MM.1S (cell line): ENCODE data around the gene PTPN20.

Experiments
- DNase-seq: peaks from one replicate; pipeline ENCODE4 v3.0.0-alpha.2; 2015
- H2AFZ ChIP-seq: fragments of 300-600 bp; sonication (generic); 2 replicates; pipeline ENCODE4 v1.6.0; 2016; ENCODE audit warnings: antibody characterized with exemption, low read length
- H3F3A ChIP-seq: fragments of 300-600 bp; sonication (generic); 2 replicates; pipeline ENCODE4 v1.6.1; 2016; ENCODE audit warnings: mild to moderate bottlenecking, antibody characterized with exemption, low read length, moderate library complexity, mixed read lengths; ENCODE audit not compliant: insufficient read depth
- H3K27ac ChIP-seq: fragments of 300-600 bp; sonication (generic); 2 replicates; pipeline ENCODE4 v1.5.1; 2016; ENCODE audit warnings: mild to moderate bottlenecking, low read length
- H3K27me3 ChIP-seq: fragments of 300-600 bp; sonication (generic); replicated peaks from 2 replicates; pipeline ENCODE4 v1.6.0; 2016; ENCODE audit warnings: low read length; ENCODE audit not compliant: insufficient read depth
- H3K36me3 ChIP-seq: fragments of 300-600 bp; sonication (generic); replicated peaks from 2 replicates; pipeline ENCODE4 v1.6.1; 2016; ENCODE audit warnings: mild to moderate bottlenecking, low read length, mixed read lengths; ENCODE audit not compliant: insufficient read depth
- H3K4me1 ChIP-seq: fragments of 300-600 bp; sonication (generic); 2 replicates; pipeline ENCODE4 v1.6.1; 2016; ENCODE audit warnings: low read length, mixed read lengths
- H3K4me2 ChIP-seq: fragments of 300-600 bp; sonication (generic); 2 replicates; pipeline ENCODE4 v1.6.0; 2016; ENCODE audit warnings: low read depth, low read length
- H3K4me3 ChIP-seq: fragments of 300-600 bp; sonication (generic); 2 replicates; pipeline ENCODE4 v1.5.1; 2016; ENCODE audit warnings: low read length, mixed read lengths
- H3K79me2 ChIP-seq: fragments of 300-600 bp; sonication (generic); 2 replicates; pipeline ENCODE4 v1.6.1; 2016; ENCODE audit warnings: mixed run types, low read length, mixed read lengths
- H3K9ac ChIP-seq: fragments of 300-600 bp; sonication (generic); 2 replicates; pipeline ENCODE4 v1.6.1; 2016; ENCODE audit warnings: low read length, mixed read lengths
- H3K9me2 ChIP-seq: fragments of 300-600 bp; sonication (generic); replicated peaks from 2 replicates; pipeline ENCODE4 v1.6.1; 2016; ENCODE audit warnings: mild to moderate bottlenecking, low read length, mixed read lengths; ENCODE audit not compliant: insufficient read depth
- H3K9me3 ChIP-seq: fragments of 300-600 bp; sonication (generic); replicated peaks from 2 replicates; pipeline ENCODE4 v1.6.1; 2016; ENCODE audit warnings: mild to moderate bottlenecking, low read length, mixed read lengths; ENCODE audit not compliant: insufficient read depth
- H4K20me1 ChIP-seq: fragments of 300-600 bp; sonication (generic); 2 replicates; pipeline ENCODE4 v1.6.1; 2016; ENCODE audit warnings: mild to moderate bottlenecking, low read length, moderate library complexity, mixed read lengths; ENCODE audit not compliant: insufficient read depth
- CTCF ChIP-seq: fragments of 300-600 bp; sonication (generic); IDR thresholded peaks from 2 replicates; pipeline ENCODE4 v1.5.1; 2016; ENCODE audit warnings: antibody characterized with exemption, low read length, mixed read lengths
- EZH2 ChIP-seq: fragments of 300-600 bp; sonication (generic); optimal IDR thresholded peaks from 2 replicates; pipeline ENCODE3; 2017; ENCODE audit warnings: low read depth, mild to moderate bottlenecking, antibody characterized with exemption, low read length, mixed read lengths
- EZH2phosphoT487 ChIP-seq: fragments of 300-600 bp; sonication (generic); IDR thresholded peaks from 2 replicates; pipeline ENCODE4 v1.6.1; 2018; ENCODE audit warnings: antibody characterized with exemption, low read length

The PTPN20 gene

GRCh38 chr10:47008769-47009168 lies 97.5 kb downstream of the PTPN20 start:
- H3K36me3 ChIP-seq = no peaks in the 10 kb centered on the region
- H3K4me1 ChIP-seq = no peaks in the 10 kb centered on the region
- no peak overlapping the region for H3K4me3 ChIP-seq
- no peaks in the 10 kb centered on the region for H3F3A ChIP-seq
- no peaks in the 10 kb centered on the region for H3K9me2 ChIP-seq
- H2AFZ ChIP-seq = no peak overlapping the region
- H3K27me3 ChIP-seq = no peaks in the 10 kb centered on the region
- H3K4me2 ChIP-seq = no peak overlapping the region
- H4K20me1 ChIP-seq = no peaks in the 10 kb centered on the region
- no peak for DNase-seq
- no peak overlapping the region for H3K27ac ChIP-seq
- no peak for TF ChIP-seq EZH2
- TF ChIP-seq EZH2phosphoT487 = no peak
- no peak for TF ChIP-seq CTCF
- H3K9me3 ChIP-seq = no peaks in the 10 kb centered on the region
- no peaks in the 10 kb centered on the region for H3K79me2 ChIP-seq
- no peak overlapping the region for H3K9ac ChIP-seq

- Histone ChIP-seq H3K9ac (no peak overlapping the region), H3K79me2 (no peaks in the 10 kb centered on the region), H3K27ac (no peak overlapping the region), H3K4me3 (no peak overlapping the region), H3K27me3 (no peaks in the 10 kb centered on the region), H3K36me3 (no peaks in the 10 kb centered on the region), H3K4me1 (no peaks in the 10 kb centered on the region), H3F3A (no peaks in the 10 kb centered on the region), H4K20me1 (no peaks in the 10 kb centered on the region), H3K9me3 (no peaks in the 10 kb centered on the region), H2AFZ (no peak overlapping the region), H3K9me2 (no peaks in the 10 kb centered on the region), H3K4me2 (no peak overlapping the region)
- no peak for DNase-seq
- TF ChIP-seq EZH2 (no peak), EZH2phosphoT487 (no peak), CTCF (no peak)
These were observed 98.1 kb downstream of the PTPN20 start for GRCh38 chr10:47009215-47009838.

GRCh38 chr10:47010036-47010435 lies 98.8 kb downstream of the PTPN20 start:
- H3K9me3 ChIP-seq = no peaks in the 10 kb centered on the region
- H3K27ac ChIP-seq = no peak overlapping the region
- no peaks in the 10 kb centered on the region for H4K20me1 ChIP-seq
- no peaks in the 10 kb centered on the region for H3K9me2 ChIP-seq
- no peaks in the 10 kb centered on the region for H3K36me3 ChIP-seq
- DNase-seq = no peak
- H3K4me3 ChIP-seq = no peak overlapping the region
- no peaks in the 10 kb centered on the region for H3F3A ChIP-seq
- H3K79me2 ChIP-seq = no peaks in the 10 kb centered on the region
- H3K4me1 ChIP-seq = no peaks in the 10 kb centered on the region
- H3K4me2 ChIP-seq = no peak overlapping the region
- no peak overlapping the region for H2AFZ ChIP-seq
- H3K9ac ChIP-seq = no peak overlapping the region
- H3K27me3 ChIP-seq = no peaks in the 10 kb centered on the region
- TF ChIP-seq EZH2phosphoT487 = no peak
- TF ChIP-seq CTCF = no peak
- TF ChIP-seq EZH2 = no peak
